HFF-Myc (cell line): ENCODE results near the gene PRELID2.

Experiments used
- DNase-seq: peaks from one replicate; pipeline ENCODE4 v3.0.0-alpha.2; 2011; ENCODE audit warnings: low read depth; ENCODE audit errors: extremely low read depth
- H3K4me3 ChIP-seq: replicated peaks from 2 replicates; pipeline ENCODE4 v1.5.1; 2011; ENCODE audit warnings: low read depth, mild to moderate bottlenecking, control low read depth, low read length
- TF ChIP-seq, protein P1 (sequence below): IDR thresholded peaks from 2 replicates; pipeline ENCODE4 v1.5.1; 2012; ENCODE audit warnings: mild to moderate bottlenecking, low read depth, low read length, control low read depth; ENCODE audit errors: missing control alignments

Gene PRELID2

DNA sequence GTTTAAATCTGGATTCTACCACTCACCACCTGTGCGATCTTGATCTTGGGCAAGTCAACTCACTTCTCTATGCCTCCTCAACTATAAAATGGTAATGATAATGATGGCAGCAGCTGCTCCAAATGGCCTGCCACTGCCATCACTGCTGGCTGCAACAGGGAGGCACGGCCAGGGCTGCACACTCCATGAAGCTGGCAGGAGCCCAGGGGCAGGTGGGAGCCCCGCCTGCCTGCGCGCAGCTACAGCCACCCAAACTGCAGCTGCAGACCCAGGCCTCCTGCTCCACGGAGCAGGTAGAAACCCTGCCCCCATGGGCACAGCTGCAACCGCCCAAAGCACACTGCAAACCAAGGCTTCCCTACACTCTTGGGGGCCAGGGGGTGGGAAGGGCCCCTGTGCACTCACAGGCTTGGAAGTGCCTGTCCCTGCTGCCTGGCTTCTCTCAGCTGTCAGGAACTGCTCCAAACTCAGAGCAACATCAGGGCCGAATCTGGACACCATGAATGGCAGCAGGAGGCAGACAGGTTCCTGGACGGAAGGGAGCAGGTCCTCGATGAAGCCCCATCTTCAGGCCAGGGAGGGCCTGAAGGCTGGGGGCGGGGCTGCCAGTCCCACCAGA lies 57.6 kb downstream of the PRELID2 start:
- TF ChIP-seq, protein P1, sequence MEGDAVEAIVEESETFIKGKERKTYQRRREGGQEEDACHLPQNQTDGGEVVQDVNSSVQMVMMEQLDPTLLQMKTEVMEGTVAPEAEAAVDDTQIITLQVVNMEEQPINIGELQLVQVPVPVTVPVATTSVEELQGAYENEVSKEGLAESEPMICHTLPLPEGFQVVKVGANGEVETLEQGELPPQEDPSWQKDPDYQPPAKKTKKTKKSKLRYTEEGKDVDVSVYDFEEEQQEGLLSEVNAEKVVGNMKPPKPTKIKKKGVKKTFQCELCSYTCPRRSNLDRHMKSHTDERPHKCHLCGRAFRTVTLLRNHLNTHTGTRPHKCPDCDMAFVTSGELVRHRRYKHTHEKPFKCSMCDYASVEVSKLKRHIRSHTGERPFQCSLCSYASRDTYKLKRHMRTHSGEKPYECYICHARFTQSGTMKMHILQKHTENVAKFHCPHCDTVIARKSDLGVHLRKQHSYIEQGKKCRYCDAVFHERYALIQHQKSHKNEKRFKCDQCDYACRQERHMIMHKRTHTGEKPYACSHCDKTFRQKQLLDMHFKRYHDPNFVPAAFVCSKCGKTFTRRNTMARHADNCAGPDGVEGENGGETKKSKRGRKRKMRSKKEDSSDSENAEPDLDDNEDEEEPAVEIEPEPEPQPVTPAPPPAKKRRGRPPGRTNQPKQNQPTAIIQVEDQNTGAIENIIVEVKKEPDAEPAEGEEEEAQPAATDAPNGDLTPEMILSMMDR = no peak
- no peak overlapping the region for H3K4me3 ChIP-seq
- DNase-seq = no peak

- H3K4me3 ChIP-seq = no peak overlapping the region
- no peak for DNase-seq
- TF ChIP-seq, protein P1 = no peak
Measured at GRCh38 chr5:145776886-145777285, 58.3 kb downstream of the PRELID2 start.

- DNase-seq = peak; percentile 14
- TF ChIP-seq, protein P1 = no peak
- no peak overlapping the region for H3K4me3 ChIP-seq
Measured at GRCh38 chr5:145775893-145776444, 59.2 kb downstream of the PRELID2 start.

DNA sequence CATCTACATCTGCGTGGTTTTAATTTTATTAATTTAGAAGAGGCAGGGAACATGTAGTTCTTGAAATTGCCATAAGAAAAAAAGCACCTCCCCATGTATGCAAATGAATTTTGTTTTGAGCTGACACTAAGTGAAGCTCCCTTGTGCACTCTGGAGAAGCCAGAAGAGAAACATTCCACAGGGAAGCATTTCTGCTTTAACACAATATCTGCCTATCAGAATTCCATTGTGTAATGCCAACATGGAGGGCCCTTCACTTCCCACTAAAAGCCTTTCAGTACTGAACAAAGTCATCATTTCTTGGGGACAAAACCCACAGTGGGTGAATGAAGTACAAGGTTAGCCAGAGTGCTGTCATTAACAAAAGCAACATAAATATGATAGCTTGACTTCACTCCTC lies 59.7 kb downstream of the PRELID2 start:
- no peak overlapping the region for H3K4me3 ChIP-seq

GRCh38 chr5:145774442-145774841 lies 60.7 kb downstream of the PRELID2 start:
- TF ChIP-seq, protein P1 = no peak
- no peak overlapping the region for H3K4me3 ChIP-seq
- no peak for DNase-seq

More for the DNA sequence above, 59.7 kb downstream of the PRELID2 start:
- no peak for DNase-seq
- TF ChIP-seq, protein P1 = no peak

- TF ChIP-seq, protein P1 = no peak
- DNase-seq = no peak
Measured at GRCh38 chr5:145772466-145772865, 62.7 kb downstream of the PRELID2 start.

More at GRCh38 chr5:145772466-145772865, 62.7 kb downstream of the PRELID2 start:
- H3K4me3 ChIP-seq = no peak overlapping the region
